ENCODE measurements around the gene VRK3. TPM values are rescaled to one million over a fixed set of nuclear protein-coding genes. Genes with fewer than 3 reads are reported as not detected.
"Not testable (repeated sequence)": the region's sequence is repeated elsewhere in the genome, so short reads cannot be mapped to it uniquely, and the experiment has no call there.

VRK3 gene
- total and polyA plus RNA-seq, 12 donors, result 15.1 to 34.9 (median 23.6) TPM

DNA sequence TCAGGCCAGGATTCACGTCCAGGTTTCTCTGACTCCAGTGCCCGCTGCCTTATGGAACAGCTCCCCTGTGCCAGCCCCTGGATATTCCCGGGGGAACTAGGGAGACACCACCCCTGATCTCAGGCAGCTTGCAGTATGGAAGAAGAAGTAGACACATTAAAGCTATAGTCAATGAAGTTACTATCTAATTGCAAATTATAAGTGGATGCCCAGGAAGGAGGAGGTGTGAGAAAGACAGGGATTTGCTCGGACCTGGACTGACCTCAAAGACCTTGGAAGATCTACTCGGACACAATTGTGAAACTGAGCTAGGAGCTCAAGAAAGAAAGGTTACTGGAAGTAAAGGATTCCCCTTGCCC lies 74.6 kb downstream of the VRK3 start:
- intact Hi-C loops (cut with DNase I), result no loop called here
- Histone ChIP-seq H3K9me3 (no peaks in the 10 kb centered on the region), H3K4me1 (peaks cover 0 to 33% (median 17%) of the 10 kb centered on the region in 9 donors), H3K36me3 (no peaks in the 10 kb centered on the region), H3K4me3 (no peak overlapping the region), H3K27ac (no peak overlapping the region), H3K27me3 (peaks cover 0 to 14% (median 4%) of the 10 kb centered on the region in 7 donors)
- DNase-seq, result no peak
- 90 to 92% methylated on average over 5 of the region's 5 CpGs for WGBS, 2 donors
- ATAC-seq, result no peak
- TF ChIP-seq, protein P1, sequence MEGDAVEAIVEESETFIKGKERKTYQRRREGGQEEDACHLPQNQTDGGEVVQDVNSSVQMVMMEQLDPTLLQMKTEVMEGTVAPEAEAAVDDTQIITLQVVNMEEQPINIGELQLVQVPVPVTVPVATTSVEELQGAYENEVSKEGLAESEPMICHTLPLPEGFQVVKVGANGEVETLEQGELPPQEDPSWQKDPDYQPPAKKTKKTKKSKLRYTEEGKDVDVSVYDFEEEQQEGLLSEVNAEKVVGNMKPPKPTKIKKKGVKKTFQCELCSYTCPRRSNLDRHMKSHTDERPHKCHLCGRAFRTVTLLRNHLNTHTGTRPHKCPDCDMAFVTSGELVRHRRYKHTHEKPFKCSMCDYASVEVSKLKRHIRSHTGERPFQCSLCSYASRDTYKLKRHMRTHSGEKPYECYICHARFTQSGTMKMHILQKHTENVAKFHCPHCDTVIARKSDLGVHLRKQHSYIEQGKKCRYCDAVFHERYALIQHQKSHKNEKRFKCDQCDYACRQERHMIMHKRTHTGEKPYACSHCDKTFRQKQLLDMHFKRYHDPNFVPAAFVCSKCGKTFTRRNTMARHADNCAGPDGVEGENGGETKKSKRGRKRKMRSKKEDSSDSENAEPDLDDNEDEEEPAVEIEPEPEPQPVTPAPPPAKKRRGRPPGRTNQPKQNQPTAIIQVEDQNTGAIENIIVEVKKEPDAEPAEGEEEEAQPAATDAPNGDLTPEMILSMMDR (IDR thresholded peaks at IDR 0.05), result no peak

DNA sequence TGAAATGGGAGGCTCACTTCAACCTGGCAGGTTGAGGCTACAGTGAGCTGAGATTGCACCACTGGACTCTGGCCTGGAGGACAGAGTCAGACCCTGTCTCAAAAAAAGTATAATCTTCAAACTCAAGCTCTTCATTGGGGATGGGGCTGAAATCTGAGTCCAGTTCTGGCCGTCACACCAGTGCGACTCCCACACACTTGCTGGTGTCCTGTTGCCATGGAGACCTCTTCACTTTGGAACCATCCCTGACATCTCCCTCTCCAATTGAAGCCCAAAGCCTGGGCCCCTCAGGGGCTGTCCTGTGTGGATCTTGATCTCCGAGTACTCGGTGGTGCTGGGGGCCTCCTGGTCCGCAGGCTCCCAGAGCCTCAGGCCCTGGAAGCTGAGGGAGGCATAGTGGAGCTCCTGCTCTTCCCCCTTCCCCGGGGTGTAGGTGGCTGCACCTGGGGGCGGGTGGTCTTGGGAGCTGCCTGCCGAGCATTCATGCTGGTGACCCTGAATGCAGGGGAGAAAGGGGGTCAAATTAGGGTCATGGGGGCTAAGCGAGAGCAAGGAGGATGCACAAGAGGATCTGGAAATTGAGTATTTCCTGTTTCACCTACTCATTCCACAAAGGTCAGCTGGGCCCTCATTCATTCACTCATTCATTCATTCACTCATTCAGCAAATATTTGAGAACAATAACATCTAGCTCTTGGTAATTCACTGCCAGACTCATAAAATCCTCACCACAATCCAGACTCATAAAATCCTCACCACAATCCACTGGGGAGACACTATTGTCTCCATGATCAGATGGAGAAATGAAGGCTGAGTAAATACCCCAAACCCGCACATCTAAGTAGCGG lies 75.2 kb downstream of the VRK3 start:
- Histone ChIP-seq H3K27me3 (peaks cover 0 to 14% (median 4%) of the 10 kb centered on the region in 7 donors), H3K27ac (no peak overlapping the region), H3K4me3 (no peak overlapping the region), H3K36me3 (no peaks in the 10 kb centered on the region), H3K4me1 (peaks cover 0 to 29% (median 14%) of the 10 kb centered on the region in 9 donors), H3K9me3 (no peaks in the 10 kb centered on the region)
- DNase-seq (no peak), ATAC-seq (no peak)
- 72 to 74% methylated on average over 11 of the region's 11 CpGs for WGBS, 2 donors
- intact Hi-C loops (cut with DNase I), result no loop called here
- TF ChIP-seq, protein P1 (IDR thresholded peaks at IDR 0.05), result no peak

DNA sequence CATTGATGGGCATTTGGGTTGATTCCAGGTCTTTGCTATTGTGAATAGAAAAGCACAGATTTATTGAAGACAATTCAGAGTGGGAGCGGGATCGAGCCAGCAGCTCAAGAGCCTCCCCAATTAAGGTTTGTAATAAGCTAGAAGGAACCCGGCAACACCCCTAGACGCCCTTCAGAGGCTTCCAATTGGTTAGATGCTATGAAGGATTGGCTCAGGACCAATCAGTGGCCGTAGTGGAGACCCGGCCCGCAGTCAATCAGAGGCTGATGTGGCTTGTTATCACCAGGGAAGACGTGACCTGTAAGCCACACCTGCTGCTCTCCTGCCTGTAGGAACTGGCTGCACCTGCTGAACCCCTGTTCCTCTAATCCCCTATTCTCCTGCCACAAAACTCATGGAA lies 78.8 kb downstream of the VRK3 start:
- no peak for DNase-seq
- intact Hi-C loops (cut with DNase I), result no loop called here
- WGBS, 2 donors, result 84 to 85% methylated on average over 8 of the region's 8 CpGs
- no peak for ATAC-seq
- H3K9me3 ChIP-seq, result no peaks in the 10 kb centered on the region
- no peak overlapping the region for H3K27ac ChIP-seq
- H3K36me3 ChIP-seq, result no peaks in the 10 kb centered on the region
- H3K4me3 ChIP-seq, result no peak overlapping the region
- peaks cover 0 to 13% (median 4%) of the 10 kb centered on the region in 7 donors for H3K27me3 ChIP-seq
- TF ChIP-seq, protein P1 (IDR thresholded peaks at IDR 0.05), result no peak
- H3K4me1 ChIP-seq, result peaks cover 0 to 8% (median 0%) of the 10 kb centered on the region in 9 donors

DNA sequence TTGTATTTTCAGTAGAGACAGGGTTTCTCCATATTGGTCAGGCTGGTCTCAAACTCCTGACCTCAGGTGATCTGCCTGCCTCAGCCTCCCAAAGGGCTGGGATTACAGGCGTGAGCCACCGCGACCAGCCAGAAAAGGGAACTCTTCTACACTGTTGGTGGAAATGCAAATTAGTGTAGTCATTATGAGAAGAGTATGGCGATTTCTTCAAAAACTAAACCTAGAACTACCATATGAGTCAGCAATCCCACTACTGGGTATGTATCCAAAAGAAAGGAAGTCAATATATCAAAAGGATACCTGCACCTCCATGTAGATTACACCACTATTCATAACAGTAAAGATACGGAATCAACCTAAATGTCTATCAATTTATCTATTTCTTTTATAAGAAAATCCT lies 80.6 kb downstream of the VRK3 start:
- H3K9me3 ChIP-seq; H3K4me1 ChIP-seq; H3K36me3 ChIP-seq; H3K27ac ChIP-seq; H3K4me3 ChIP-seq; intact Hi-C loops (cut with DNase I); DNase-seq; ATAC-seq: not testable (repeated sequence)
- peaks cover 0 to 10% (median 4%) of the 10 kb centered on the region in 7 donors for H3K27me3 ChIP-seq
- WGBS, 2 donors, result 86 to 92% methylated on average over 5 of the region's 5 CpGs

DNA sequence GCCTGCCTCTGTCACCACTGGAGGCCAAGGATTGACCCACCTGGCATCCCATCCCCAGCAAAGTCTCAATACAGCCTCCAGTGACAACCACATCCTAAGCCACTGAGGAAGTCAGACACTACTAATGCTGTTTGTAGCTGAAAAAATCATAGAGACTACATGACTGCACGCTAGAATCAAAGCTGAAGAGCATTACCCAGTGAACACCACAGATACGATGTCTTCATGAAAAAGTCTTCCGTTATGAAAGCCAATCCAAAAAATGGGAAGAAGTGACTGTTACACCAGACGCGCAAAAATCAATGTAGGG lies 84.7 kb downstream of the VRK3 start:
- 91 to 94% methylated on average over 5 of the region's 5 CpGs for WGBS, 2 donors
- intact Hi-C loops (cut with DNase I), result no loop called here
- DNase-seq (no peak), ATAC-seq (no peak)
- H3K9me3 ChIP-seq, result no peaks in the 10 kb centered on the region
- no peak overlapping the region for H3K27ac ChIP-seq
- TF ChIP-seq, protein P1 (IDR thresholded peaks at IDR 0.05), result no peak
- no peak overlapping the region for H3K4me3 ChIP-seq
- no peaks in the 10 kb centered on the region for H3K36me3 ChIP-seq
- H3K4me1 ChIP-seq, result peaks cover 0 to 20% (median 7%) of the 10 kb centered on the region in 9 donors
- peaks cover 0 to 3% (median 0%) of the 10 kb centered on the region in 7 donors for H3K27me3 ChIP-seq
